ENCODE data around the gene C1orf94.

DNA sequence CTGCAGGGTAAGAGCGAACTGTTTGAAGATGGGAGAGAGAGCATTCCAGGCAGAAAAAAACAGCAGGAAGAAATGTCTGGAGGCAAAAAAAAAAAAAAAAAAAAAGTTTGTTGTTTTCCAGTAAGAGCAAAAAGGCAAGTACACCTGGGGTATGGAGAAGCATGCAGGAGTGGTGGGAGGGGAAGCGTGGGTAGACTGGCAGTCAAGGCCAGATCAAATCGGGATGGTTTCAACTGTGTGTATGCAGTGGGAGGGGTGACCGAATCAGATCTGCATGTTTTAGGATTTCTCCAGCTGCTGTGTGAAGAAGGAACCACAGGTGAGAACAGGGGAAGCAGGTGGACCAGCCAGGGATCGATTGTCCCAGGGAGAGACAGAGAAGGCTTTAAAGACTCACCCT, 46.4 kb upstream of the C1orf94 start:
- TF ChIP-seq POLR2A (IDR thresholded peaks at IDR 0.05) (no peak), POLR2AphosphoS5 (IDR thresholded peaks at IDR 0.05) (no peak)
- TF ChIP-seq, protein P1, sequence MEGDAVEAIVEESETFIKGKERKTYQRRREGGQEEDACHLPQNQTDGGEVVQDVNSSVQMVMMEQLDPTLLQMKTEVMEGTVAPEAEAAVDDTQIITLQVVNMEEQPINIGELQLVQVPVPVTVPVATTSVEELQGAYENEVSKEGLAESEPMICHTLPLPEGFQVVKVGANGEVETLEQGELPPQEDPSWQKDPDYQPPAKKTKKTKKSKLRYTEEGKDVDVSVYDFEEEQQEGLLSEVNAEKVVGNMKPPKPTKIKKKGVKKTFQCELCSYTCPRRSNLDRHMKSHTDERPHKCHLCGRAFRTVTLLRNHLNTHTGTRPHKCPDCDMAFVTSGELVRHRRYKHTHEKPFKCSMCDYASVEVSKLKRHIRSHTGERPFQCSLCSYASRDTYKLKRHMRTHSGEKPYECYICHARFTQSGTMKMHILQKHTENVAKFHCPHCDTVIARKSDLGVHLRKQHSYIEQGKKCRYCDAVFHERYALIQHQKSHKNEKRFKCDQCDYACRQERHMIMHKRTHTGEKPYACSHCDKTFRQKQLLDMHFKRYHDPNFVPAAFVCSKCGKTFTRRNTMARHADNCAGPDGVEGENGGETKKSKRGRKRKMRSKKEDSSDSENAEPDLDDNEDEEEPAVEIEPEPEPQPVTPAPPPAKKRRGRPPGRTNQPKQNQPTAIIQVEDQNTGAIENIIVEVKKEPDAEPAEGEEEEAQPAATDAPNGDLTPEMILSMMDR (IDR thresholded peaks at IDR 0.05), result no peak
